Measurements from ENCODE around the gene STIM2.

DNA sequence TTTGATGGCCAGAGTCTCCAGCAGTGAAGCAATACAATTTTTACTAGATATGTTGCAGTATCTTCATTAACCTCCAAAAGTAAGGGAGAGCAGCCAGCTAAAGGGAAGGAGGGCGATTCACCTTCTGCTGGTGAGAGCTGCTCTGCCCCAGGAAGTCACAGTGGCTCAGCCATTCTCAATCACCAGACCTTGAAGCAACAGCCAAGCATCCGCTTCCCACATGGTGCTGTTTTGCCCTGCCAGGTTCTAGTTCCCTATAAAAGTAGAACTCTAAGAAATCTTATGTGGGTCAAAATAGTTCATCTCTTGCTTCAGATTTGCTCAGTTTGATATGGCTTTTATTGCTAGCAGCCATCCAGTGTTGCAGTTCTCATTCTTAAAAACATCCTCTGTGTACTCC lies 166.8 kb downstream of the STIM2 start:
- no peak for TF ChIP-seq EZH2 (IDR thresholded peaks at IDR 0.05; ENCODE audit: borderline replicate concordance, insufficient read depth, low read depth, low read length, poor library complexity, severe bottlenecking)
- TF ChIP-seq, protein P1, sequence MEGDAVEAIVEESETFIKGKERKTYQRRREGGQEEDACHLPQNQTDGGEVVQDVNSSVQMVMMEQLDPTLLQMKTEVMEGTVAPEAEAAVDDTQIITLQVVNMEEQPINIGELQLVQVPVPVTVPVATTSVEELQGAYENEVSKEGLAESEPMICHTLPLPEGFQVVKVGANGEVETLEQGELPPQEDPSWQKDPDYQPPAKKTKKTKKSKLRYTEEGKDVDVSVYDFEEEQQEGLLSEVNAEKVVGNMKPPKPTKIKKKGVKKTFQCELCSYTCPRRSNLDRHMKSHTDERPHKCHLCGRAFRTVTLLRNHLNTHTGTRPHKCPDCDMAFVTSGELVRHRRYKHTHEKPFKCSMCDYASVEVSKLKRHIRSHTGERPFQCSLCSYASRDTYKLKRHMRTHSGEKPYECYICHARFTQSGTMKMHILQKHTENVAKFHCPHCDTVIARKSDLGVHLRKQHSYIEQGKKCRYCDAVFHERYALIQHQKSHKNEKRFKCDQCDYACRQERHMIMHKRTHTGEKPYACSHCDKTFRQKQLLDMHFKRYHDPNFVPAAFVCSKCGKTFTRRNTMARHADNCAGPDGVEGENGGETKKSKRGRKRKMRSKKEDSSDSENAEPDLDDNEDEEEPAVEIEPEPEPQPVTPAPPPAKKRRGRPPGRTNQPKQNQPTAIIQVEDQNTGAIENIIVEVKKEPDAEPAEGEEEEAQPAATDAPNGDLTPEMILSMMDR (IDR thresholded peaks at IDR 0.05): no peak

Data from B cell (primary cell).